GM19043 (cell line): ENCODE results near the gene TMEM245.

Experiments
- ATAC-seq: cut with Tn5 transposase; IDR thresholded peaks from one replicate; pipeline ENCODE4 v1.9.1; 2021; ENCODE audit warnings: low read depth; ENCODE audit not compliant: unreplicated experiment

TMEM245 gene

GRCh38 chr9:109119439-109120203 is at the start of gene TMEM245:
Gene TMEM245 (minus strand): TSS chr9:109119947. CDS start chr9:109119913, 34 bp downstream.
- ATAC-seq = peak; percentile 84

GRCh38 chr9:109168170-109168569 is 48.4 kb upstream of the TMEM245 start:
- ATAC-seq = no peak

- ATAC-seq = no peak
These were observed 48.0 kb upstream of the TMEM245 start for GRCh38 chr9:109167716-109168115.

GRCh38 chr9:109166771-109167601 is 47.2 kb upstream of the TMEM245 start, which contains the start of gene FRRS1L:
Gene FRRS1L (minus strand): TSS chr9:109167249. CDS start chr9:109167138, 111 bp downstream.
- no peak for ATAC-seq

- ATAC-seq = no peak
These were observed 46.5 kb upstream of the TMEM245 start for GRCh38 chr9:109166171-109166770.

GRCh38 chr9:109164042-109164441 is 44.3 kb upstream of the TMEM245 start:
- ATAC-seq = peak; percentile 74

- no peak for ATAC-seq
These were observed 43.4 kb upstream of the TMEM245 start for GRCh38 chr9:109163194-109163593.

- ATAC-seq = no peak
These were observed 42.9 kb upstream of the TMEM245 start for GRCh38 chr9:109162677-109163076.

- ATAC-seq = no peak
These were observed 41.7 kb upstream of the TMEM245 start for GRCh38 chr9:109161471-109161870.

GRCh38 chr9:109159583-109159982 is 39.8 kb upstream of the TMEM245 start:
- no peak for ATAC-seq

GRCh38 chr9:109158651-109159050 is 38.9 kb upstream of the TMEM245 start:
- no peak for ATAC-seq

- ATAC-seq = no peak
These were observed 37.0 kb upstream of the TMEM245 start for GRCh38 chr9:109156708-109157107.

- ATAC-seq = no peak
These were observed 31.3 kb upstream of the TMEM245 start for GRCh38 chr9:109150925-109151545.

GRCh38 chr9:109149722-109150121 is 30.0 kb upstream of the TMEM245 start:
- ATAC-seq = no peak

GRCh38 chr9:109149089-109149488 is 29.3 kb upstream of the TMEM245 start:
- ATAC-seq = no peak

GRCh38 chr9:109145051-109145450 is 25.3 kb upstream of the TMEM245 start:
- ATAC-seq = no peak

GRCh38 chr9:109143881-109144562 is 24.3 kb upstream of the TMEM245 start:
- ATAC-seq = peak; percentile 77

GRCh38 chr9:109141375-109141774 is 21.6 kb upstream of the TMEM245 start:
- ATAC-seq = no peak

GRCh38 chr9:109139851-109140250 is 20.1 kb upstream of the TMEM245 start:
- ATAC-seq = no peak

- no peak for ATAC-seq
These were observed 18.7 kb upstream of the TMEM245 start for GRCh38 chr9:109138421-109138820.
